ENCODE data around the gene GARIN5A. TPM values are rescaled to one million over a fixed set of nuclear protein-coding genes. Genes with fewer than 3 reads are reported as not detected.

Gene GARIN5A
- total and polyA plus RNA-seq, 9 of the 15 experiments (the other 6 are each of a cell fraction or from before 2014, with no cell fraction given), result 0.10 to 0.82 (median 0.23) TPM; not detected in 2

- ChIA-PET CTCF (ENCODE audit: low intra/inter-chr PET ratio) (no interaction called here), POLR2A (no interaction called here)
- intact Hi-C loops (cut with micrococcal nuclease) (no loop called here), in situ Hi-C loops (cut with MboI) (no loop called here)
- H3K36me3 ChIP-seq (ENCODE audit: control insufficient read depth, insufficient read depth, low read length), result peaks cover 29% of the 10 kb centered on the region; the same call in 2 of the 3 replicates
- TF ChIP-seq TRIM28 (IDR thresholded peaks at IDR 0.05) (no peak), E2F1 (CRISPR knock-in tag; IDR thresholded peaks at IDR 0.05) (no peak), EHMT2 (IDR thresholded peaks at IDR 0.05) (no peak), POLR2G (IDR thresholded peaks at IDR 0.05; ENCODE audit: low read depth, low read length) (0 out of 2 replicates have a peak, but pooled peaks have one; percentile 20), FOXK1 (CRISPR knock-in tag; IDR thresholded peaks at IDR 0.05; ENCODE audit: borderline replicate concordance) (no peak), RBM39 (optimal IDR thresholded peaks at IDR 0.05; ENCODE audit: low read depth, low read length) (no peak)
- FAIRE-seq (no peak), ATAC-seq (no peak), DNase-seq (ENCODE audit: extremely low read depth in 1 of 4, low spot score in 3 of 4) (no peak)
- no peak overlapping the region for H2AFZ ChIP-seq (ENCODE audit: low read depth, low read length)
- peaks cover 0 to 25% of the 10 kb centered on the region in 2 experiments; a peak in 2 of 5 replicates for H3K4me1 ChIP-seq (replicated peaks in 1 of 2; ENCODE audit: control insufficient read depth in 2 of 2, insufficient read depth in 2 of 2, low read length in 2 of 2)
- H3K27me3 ChIP-seq (ENCODE audit: control insufficient read depth in 2 of 2, insufficient read depth in 2 of 2, low read length in 2 of 2), result peaks cover 0 to 1% of the 10 kb centered on the region in 2 experiments; a peak in 1 of 5 replicates
- no peak overlapping the region for H3K4me2 ChIP-seq (ENCODE audit: insufficient read depth, low read length)
- no peak overlapping the region for H3K4me3 ChIP-seq
- no peaks in the 10 kb centered on the region for H3K9me1 ChIP-seq (ENCODE audit: control insufficient read depth, insufficient read depth, low read length)
- no peaks in the 10 kb centered on the region for H3K79me2 ChIP-seq (ENCODE audit: control insufficient read depth, insufficient read depth, low read length)
- H3K27ac ChIP-seq (ENCODE audit: extremely low read depth, low read depth, low read length), result no peak overlapping the region
- peaks cover 9% of the 10 kb centered on the region for H3K9me3 ChIP-seq (replicated peaks; ENCODE audit: control insufficient read depth, insufficient read depth, low read depth, low read length)
- BruUV-seq (replicated peaks), result no TSS peak
- H4K20me1 ChIP-seq (replicated peaks; ENCODE audit: control insufficient read depth, insufficient read depth, low read length), result no peaks in the 10 kb centered on the region
- H3K9ac ChIP-seq (ENCODE audit: insufficient read depth in 1 of 2, low read depth in 2 of 2, low read length in 2 of 2), result no peak overlapping the region
- WGBS (ENCODE audit: insufficient coverage, low coverage, missing lambda C conversion rate), result 57% methylated on average over 10 of the region's 10 CpGs
These were observed 8.8 kb upstream of the GARIN5A start for GRCh38 chr19:50485284-50485955.
